Cardiac muscle cell (in vitro differentiated cells and primary cell): Measurements from ENCODE around the gene TTC21A. TPM values are rescaled to one million over a fixed set of nuclear protein-coding genes. Genes with fewer than 3 reads are reported as not detected.
A peak's percentile ranks its signal among the peaks of the same experiment; 100 is the strongest.

Source experiments
- DNase-seq, 2 donors: peaks; one replicate each; pipeline versions ENCODE4 v3.0.0 to v3.0.0-alpha.2; 2010 to 2017; ENCODE audit warnings: low read depth in 1 of 2, low spot score in 1 of 2
- H3K27ac ChIP-seq: fragments of 200-600 bp; sonication (generic); 2 replicates; pipeline ENCODE4 v1.5.1; 2016
- H3K27me3 ChIP-seq: fragments of 200-600 bp; sonication (generic); 2 replicates; pipeline ENCODE4 v1.6.0; 2016; ENCODE audit warnings: control low read depth
- H3K36me3 ChIP-seq: fragments of 200-600 bp; sonication (generic); 2 replicates; pipeline ENCODE4 v1.5.1; 2016; ENCODE audit warnings: control low read depth
- H3K4me1 ChIP-seq: fragments of 200-600 bp; sonication (generic); 2 replicates; pipeline ENCODE4 v1.8.1; 2017; ENCODE audit warnings: low read depth, mild to moderate bottlenecking, mixed run types
- H3K4me3 ChIP-seq: fragments of 200-600 bp; sonication (generic); 2 replicates; pipeline ENCODE4 v1.5.1; 2016; ENCODE audit warnings: mild to moderate bottlenecking
- H3K9me3 ChIP-seq: fragments of 200-600 bp; sonication (generic); 2 replicates; pipeline ENCODE4 v1.5.1; 2017; ENCODE audit warnings: low read depth, mild to moderate bottlenecking, control low read depth
- CTCF ChIP-seq: IDR thresholded peaks from 2 replicates; pipeline ENCODE4 v1.5.1; 2012; ENCODE audit warnings: low read depth, mild to moderate bottlenecking, low read length
- polyA plus RNA-seq: library from polyadenylated mRNA; unstranded; fragments of >200 nt; fragmentation: Nextera tagmentation; extraction: Ambion mirVana; gene quantifications from 2 replicates; pipeline ENCODE4 v1.2.1, GENCODE V29; 2016
- total RNA-seq: library from RNA; depleted of rRNA; stranded (reverse); fragments of >200 nt; gene quantifications from 2 replicates; pipeline ENCODE4 v1.2.3, GENCODE V29; 2016

TTC21A gene
- total and polyA plus RNA-seq, 2 experiments from 2014 or later = 3.1 to 4.2 TPM

GRCh38 chr3:39099242-39099641 is 8.2 kb upstream of the TTC21A start:
- no peak for DNase-seq
- no peak for TF ChIP-seq CTCF
- H3K36me3 ChIP-seq = peaks cover 39% of the 10 kb centered on the region

GRCh38 chr3:39099738-39100499 is 7.6 kb upstream of the TTC21A start:
- H3K4me1 ChIP-seq = no peaks in the 10 kb centered on the region
- H3K36me3 ChIP-seq = peaks cover 34% of the 10 kb centered on the region
- no peaks in the 10 kb centered on the region for H3K9me3 ChIP-seq
- TF ChIP-seq CTCF = no peak
- no peak for DNase-seq
- H3K27ac ChIP-seq = no peak overlapping the region
- H3K4me3 ChIP-seq = no peak overlapping the region
- no peaks in the 10 kb centered on the region for H3K27me3 ChIP-seq

More at GRCh38 chr3:39099242-39099641, 8.2 kb upstream of the TTC21A start:
- Histone ChIP-seq H3K27me3 (no peaks in the 10 kb centered on the region), H3K4me1 (no peaks in the 10 kb centered on the region), H3K27ac (no peak overlapping the region), H3K9me3 (no peaks in the 10 kb centered on the region), H3K4me3 (no peak overlapping the region)

- Histone ChIP-seq H3K4me3 (no peak overlapping the region), H3K4me1 (no peaks in the 10 kb centered on the region), H3K36me3 (peaks cover 28% of the 10 kb centered on the region), H3K27me3 (no peaks in the 10 kb centered on the region), H3K9me3 (no peaks in the 10 kb centered on the region), H3K27ac (no peak overlapping the region)
- no peak for TF ChIP-seq CTCF
- no peak for DNase-seq
Measured at GRCh38 chr3:39100500-39100886, 7.0 kb upstream of the TTC21A start.

- Histone ChIP-seq H3K4me3 (no peak overlapping the region), H3K36me3 (peaks cover 25% of the 10 kb centered on the region), H3K27ac (no peak overlapping the region), H3K27me3 (no peaks in the 10 kb centered on the region), H3K9me3 (no peaks in the 10 kb centered on the region), H3K4me1 (peaks cover 5% of the 10 kb centered on the region)
- peak; percentile 35 to 50 for DNase-seq
- peak; percentile 69 for TF ChIP-seq CTCF
Measured at GRCh38 chr3:39101022-39101689, 6.3 kb upstream of the TTC21A start.

- Histone ChIP-seq H3K4me1 (peaks cover 5% of the 10 kb centered on the region), H3K27ac (no peak overlapping the region), H3K36me3 (peaks cover 16% of the 10 kb centered on the region), H3K4me3 (no peak overlapping the region), H3K27me3 (no peaks in the 10 kb centered on the region), H3K9me3 (no peaks in the 10 kb centered on the region)
- no peak for TF ChIP-seq CTCF
- DNase-seq = no peak
Measured at GRCh38 chr3:39102504-39103323, 4.8 kb upstream of the TTC21A start.
